ENCODE results near the gene BPIFA3. TPM values are rescaled to one million over a fixed set of nuclear protein-coding genes. Genes with fewer than 3 reads are reported as not detected.

BPIFA3 gene
- not detected in 5 replicates for total RNA-seq (2022; extraction: Qiagen RNA extraction; ENCODE audit: low read depth)

DNA sequence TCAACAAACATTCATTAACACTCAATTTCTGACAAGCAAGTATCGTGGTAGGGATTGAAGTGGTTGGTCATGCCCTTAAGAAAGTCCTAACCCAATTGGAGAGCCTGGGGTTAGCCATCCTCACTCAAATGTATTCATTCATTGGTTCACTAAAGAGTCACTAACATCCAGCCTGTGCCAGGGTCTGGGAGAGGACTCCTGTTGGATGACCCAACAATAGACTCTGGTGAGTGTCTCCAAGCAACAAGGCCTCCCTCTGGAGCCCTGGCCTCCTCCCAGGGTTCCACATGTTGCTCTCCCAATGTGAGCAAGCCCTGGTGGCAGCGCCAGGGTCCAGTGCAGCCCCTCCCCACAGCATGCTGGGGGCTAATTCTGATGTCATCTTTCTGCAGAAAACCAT is at the start of gene BPIFA3:
BPIFA3 (plus strand) TSS at position 301 of the 400 bp plus-strand sequence. CDS start 185 bp downstream, outside the sequence.

DNA sequence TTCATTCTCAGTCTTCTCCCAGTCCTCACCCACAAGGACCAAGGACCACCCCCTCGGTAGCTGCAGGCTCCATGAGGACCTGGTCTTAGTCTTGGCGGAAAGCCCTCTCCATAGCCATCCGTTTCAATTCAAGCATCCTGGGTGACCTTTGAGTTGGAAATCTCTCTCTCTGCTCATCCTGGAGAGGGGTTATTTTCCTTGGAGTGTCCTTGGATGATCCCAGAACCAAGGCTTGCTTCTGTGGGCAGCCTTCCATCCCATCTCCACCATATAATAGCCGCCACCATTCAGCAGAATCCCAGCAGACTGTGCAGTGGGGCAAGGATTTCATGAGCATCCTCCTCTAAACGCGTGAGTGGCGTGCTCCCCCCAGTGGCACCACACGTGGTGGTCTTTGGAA is 49.3 kb upstream of the BPIFA3 start, which contains the start of gene BPIFA2:
BPIFA2 (plus strand) TSS at position 301 of the 400 bp plus-strand sequence. CDS start 987 bp downstream, outside the sequence.

DNA sequence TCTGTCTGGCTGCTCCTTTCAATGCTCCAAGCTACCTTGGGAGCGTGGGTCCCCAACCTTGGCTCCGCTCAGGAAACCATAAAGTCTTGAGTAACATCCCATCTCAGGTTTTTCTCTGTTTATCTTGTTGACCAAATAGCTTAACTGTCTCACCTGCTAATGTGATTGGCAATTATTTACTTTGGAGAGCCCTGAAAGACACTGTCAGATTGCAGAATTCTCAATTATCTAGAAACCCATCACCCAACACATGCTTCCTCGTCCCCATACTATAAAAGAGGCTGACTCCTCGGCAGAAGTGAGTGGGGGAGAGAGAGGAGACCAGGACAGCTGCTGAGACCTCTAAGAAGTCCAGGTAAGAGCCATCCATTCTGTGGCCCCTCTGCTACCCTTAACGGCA is 18.5 kb downstream of the BPIFA3 start, which contains the start of gene BPIFA1:
BPIFA1 (plus strand) TSS at position 301 of the 400 bp plus-strand sequence. CDS start 1,716 bp downstream, outside the sequence.

Other genes with a start within 250 kb of the BPIFA3 start
- not detected in 5 replicates for gene SUN5, start 212.9 kb upstream of the BPIFA3 start, total RNA-seq (2022; extraction: Qiagen RNA extraction; ENCODE audit: low read depth)
- gene BPIFB2, start 209.6 kb upstream of the BPIFA3 start, total RNA-seq (2022; extraction: Qiagen RNA extraction; ENCODE audit: low read depth) = not detected in 5 replicates
- gene BPIFB6, start 185.7 kb upstream of the BPIFA3 start, total RNA-seq (2022; extraction: Qiagen RNA extraction; ENCODE audit: low read depth) = not detected in 5 replicates
- gene BPIFB3, start 163.4 kb upstream of the BPIFA3 start, total RNA-seq (2022; extraction: Qiagen RNA extraction; ENCODE audit: low read depth) = not detected in 5 replicates
- not detected in 5 replicates for gene BPIFB4, start 137.7 kb upstream of the BPIFA3 start, total RNA-seq (2022; extraction: Qiagen RNA extraction; ENCODE audit: low read depth)
- not detected in 5 replicates for gene BPIFA2, start 49.2 kb upstream of the BPIFA3 start, total RNA-seq (2022; extraction: Qiagen RNA extraction; ENCODE audit: low read depth)
- gene BPIFA1, start 18.6 kb downstream of the BPIFA3 start, total RNA-seq (2022; extraction: Qiagen RNA extraction; ENCODE audit: low read depth) = not detected in 5 replicates
- 0.12 to 0.14 TPM in 2 of 5 replicates, not detected in the others for gene BPIFB1, start 65.9 kb downstream of the BPIFA3 start, total RNA-seq (2022; extraction: Qiagen RNA extraction; ENCODE audit: low read depth)
- 32.3 to 36.5 TPM (median 34.6 TPM) in 5 replicates for gene CDK5RAP1, start 184.2 kb downstream of the BPIFA3 start, total RNA-seq (2022; extraction: Qiagen RNA extraction; ENCODE audit: low read depth)
- gene SNTA1, start 226.4 kb downstream of the BPIFA3 start, total RNA-seq (2022; extraction: Qiagen RNA extraction; ENCODE audit: low read depth) = 9.8 to 12.3 TPM (median 10.3 TPM) in 5 replicates